Measurements from ENCODE around the gene SEMA4F.
A peak's percentile ranks its signal among the peaks of the same experiment; 100 is the strongest.
"Not testable (repeated sequence)": the region's sequence is repeated elsewhere in the genome, so short reads cannot be mapped to it uniquely, and the experiment has no call there.

Gene SEMA4F

GRCh38 chr2:74653985-74654882 lies at the start of gene SEMA4F:
SEMA4F (plus strand) TSS chr2:74654247; CDS start chr2:74654377, 130 bp downstream.
- DNase-seq (ENCODE audit: low read depth) = peak; percentile 89

DNA sequence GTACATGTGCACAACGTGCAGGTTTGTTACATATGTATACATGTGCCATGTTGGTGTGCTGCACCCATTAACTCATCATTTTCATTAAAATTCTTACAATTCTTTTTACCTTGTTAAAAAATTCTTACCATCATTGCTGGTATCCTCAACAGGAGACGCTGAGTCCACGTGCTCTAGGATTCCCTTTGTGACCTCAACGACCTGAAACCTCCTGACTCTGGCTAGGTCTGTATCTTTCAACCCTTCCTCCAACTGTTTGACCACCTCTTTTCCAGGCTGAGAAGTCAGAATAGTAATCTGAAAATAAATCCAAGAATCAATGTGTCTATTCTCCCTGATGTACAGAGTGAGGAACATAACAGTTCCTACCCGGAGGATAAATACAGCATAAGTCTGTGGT lies 47.1 kb upstream of the SEMA4F start:
- DNase-seq (ENCODE audit: low read depth) = no peak

DNA sequence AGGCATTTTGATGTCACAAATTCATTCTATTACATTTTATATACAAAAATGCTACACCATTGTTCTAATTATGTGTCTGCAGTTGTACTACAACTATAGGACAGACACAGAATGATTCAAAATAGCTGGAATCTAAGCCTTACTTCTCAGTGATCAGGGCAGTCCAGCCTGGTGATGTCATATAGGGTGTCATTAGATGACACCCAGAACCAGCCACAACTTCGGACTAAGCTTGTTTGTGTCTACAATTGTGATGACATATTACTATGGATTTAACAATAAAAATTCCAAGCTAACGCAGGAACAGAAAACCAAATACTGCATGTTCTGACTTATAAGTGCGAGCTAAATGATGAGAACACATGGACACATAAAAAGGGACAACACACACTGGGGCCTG lies 36.9 kb upstream of the SEMA4F start:
- DNase-seq (ENCODE audit: low read depth) = no peak

- no peak for DNase-seq (ENCODE audit: low read depth)
Observed at GRCh38 chr2:74618410-74619083, 35.5 kb upstream of the SEMA4F start.

DNA sequence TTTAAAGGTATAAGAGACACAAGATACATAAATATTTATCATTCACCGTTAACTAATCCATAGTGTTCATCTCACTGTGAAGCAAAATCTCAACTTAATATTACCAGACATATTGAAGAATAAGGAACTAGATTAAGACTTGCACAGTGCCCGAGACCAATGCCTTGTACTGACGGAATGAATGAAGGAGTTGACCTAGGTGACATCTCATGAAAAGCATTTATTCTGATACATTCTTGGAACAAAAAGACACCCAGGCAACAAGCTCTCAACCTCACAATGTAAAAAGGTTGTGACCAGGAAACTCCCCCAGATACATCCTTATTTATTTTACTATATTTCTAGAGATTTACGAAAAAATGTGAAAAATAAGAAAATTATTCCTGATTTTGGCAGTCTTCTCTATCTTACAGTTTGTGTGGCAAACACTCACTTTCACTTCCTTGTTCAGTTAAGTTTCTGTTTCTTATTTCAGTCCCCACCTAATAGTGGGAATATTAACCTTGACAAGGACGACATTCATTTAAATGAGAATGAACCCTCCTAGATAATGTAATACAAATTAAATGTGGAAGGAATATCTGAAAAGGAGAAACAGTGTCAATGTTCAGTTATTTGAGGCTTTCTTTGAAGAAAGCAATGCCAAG lies 34.3 kb upstream of the SEMA4F start:
- no peak for DNase-seq (ENCODE audit: low read depth)

GRCh38 chr2:74620671-74621070 lies 33.4 kb upstream of the SEMA4F start:
- no peak for DNase-seq (ENCODE audit: low read depth)

GRCh38 chr2:74625658-74626425 lies 28.2 kb upstream of the SEMA4F start:
- DNase-seq (ENCODE audit: low read depth) = no peak

GRCh38 chr2:74628538-74629105 lies 25.4 kb upstream of the SEMA4F start:
- no peak for DNase-seq (ENCODE audit: low read depth)

- not testable (repeated sequence) for DNase-seq (ENCODE audit: low read depth)
Observed at GRCh38 chr2:74630454-74630853, 23.6 kb upstream of the SEMA4F start.

GRCh38 chr2:74632209-74632938 lies 21.7 kb upstream of the SEMA4F start:
- DNase-seq (ENCODE audit: low read depth) = no peak

GRCh38 chr2:74632939-74633312 lies 21.1 kb upstream of the SEMA4F start:
- DNase-seq (ENCODE audit: low read depth) = no peak

DNA sequence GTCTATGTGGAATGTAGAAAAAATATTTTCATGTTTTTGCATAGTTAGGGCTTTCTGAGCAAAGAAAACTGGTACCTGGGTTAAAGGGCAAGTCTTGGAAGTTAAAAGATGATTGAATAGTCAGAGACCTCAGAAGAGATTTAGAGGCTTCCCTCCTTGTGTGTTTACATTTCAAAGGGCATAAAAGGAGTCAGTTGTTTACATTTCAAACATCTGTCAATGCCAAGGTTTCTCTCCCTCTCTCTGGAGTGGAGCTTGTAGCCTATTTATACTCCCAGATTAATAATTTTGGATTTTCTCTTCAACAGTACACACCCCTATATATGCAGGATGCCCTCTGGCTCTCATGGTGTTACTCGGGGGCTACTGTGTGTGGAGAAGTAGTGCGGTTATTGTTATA lies 14.5 kb upstream of the SEMA4F start:
- no peak for DNase-seq (ENCODE audit: low read depth)

- DNase-seq (ENCODE audit: low read depth) = no peak
Observed at GRCh38 chr2:74645344-74645743, 8.7 kb upstream of the SEMA4F start.

- no peak for DNase-seq (ENCODE audit: low read depth)
Observed at GRCh38 chr2:74646201-74646600, 7.8 kb upstream of the SEMA4F start.

DNA sequence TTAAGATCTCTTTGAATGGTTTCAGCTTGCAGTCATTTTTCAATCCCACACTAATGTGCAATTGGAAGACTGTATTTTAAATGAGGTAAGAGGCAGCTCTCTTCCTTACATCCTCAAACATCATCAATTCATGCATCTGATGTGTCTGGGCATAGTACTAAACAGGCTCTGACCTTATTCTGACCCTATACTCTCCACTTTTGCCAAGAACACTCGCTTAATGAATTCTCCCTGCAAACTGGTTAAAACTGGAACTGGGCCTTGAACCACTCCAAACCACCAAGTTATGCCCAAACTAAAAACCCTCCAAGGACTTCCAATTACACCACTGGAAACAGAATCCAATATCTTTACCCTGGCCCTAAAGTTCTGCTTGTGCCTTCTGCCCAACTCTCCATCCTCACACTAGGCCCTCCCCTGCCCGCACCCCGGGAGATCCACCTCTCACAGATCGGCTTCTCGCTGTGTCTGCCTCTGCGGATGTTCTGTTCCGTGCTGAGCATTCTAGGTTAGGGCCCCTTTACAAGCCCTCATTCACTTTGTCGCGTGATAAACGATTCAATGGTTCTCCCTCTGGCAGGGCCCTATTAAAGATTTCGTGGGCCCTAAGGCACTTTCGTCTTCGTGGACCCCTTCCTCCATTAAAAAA lies 7.1 kb upstream of the SEMA4F start:
- DNase-seq (ENCODE audit: low read depth) = no peak

DNA sequence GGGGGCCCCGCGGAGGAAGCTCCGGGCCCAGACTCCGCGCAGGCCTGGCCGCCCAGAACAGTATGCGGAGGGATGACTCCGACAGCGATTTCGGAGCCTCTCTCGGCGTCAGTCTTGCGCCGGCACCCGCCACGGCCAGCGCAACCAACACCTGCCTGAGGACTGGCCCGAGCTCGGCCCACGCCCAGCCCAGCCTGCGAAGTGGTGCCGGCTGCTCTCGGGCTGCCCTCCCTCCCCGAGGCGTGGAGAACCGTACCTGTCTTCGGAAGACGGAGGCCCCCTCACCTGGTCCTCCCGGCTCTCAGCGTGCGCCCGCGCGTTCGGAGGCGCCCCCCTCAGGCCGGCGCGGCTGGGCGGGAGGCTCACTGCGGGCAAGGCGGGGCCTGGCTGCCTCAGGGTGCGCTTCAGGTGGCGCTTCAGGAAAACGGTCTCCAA lies 6.0 kb upstream of the SEMA4F start, which contains the start of gene M1AP:
M1AP (minus strand) TSS at position 322 of the 435 bp plus-strand sequence. CDS start 8,055 bp downstream, outside the sequence.
- no peak for DNase-seq (ENCODE audit: low read depth)

DNA sequence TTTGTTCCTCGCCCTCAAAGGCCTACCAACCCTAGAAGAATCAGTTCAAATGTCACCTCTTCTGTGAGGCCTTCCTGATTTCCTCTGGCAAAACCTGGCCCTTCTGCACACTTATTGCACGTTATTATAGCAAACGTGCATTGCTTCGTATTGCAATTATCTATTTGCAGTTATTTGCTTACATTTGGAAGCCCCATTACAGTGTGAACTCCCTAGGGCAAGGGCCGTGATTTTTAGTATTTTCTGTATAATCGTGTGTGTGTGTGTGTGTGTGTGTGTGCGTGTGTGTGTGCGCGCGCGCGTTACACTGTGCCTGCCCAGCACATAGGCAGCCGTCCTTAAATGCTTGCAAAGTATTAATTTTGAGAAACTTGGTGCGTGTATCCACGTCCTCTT lies 460 bp upstream of the SEMA4F start:
- no peak for DNase-seq (ENCODE audit: low read depth)

DNA sequence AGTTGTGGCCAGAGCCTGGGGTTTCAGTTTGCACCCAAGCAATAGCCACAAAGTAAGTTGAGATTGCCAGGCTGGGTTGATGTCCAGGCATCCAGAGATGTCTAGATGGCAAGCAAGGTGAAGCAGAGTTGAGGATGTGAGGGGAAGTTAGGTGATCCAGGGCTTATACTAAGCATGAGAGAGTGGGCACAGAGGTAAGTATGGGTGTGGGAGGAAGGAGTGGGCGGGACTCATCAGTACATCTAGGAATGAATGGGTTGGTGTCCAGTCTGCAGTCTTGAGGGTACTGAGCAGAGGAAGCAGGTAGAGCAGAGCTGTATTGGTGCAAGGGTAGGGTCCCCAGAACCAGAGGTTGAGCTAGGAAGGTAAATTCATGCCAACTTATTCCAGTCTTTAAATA lies 1.5 kb downstream of the SEMA4F start:
- DNase-seq (ENCODE audit: low read depth) = no peak

- peak; percentile 86 for DNase-seq (ENCODE audit: low read depth)
Observed at GRCh38 chr2:74658516-74658915, 4.5 kb downstream of the SEMA4F start.

- DNase-seq (ENCODE audit: low read depth) = no peak
Observed at GRCh38 chr2:74659462-74659861, 5.4 kb downstream of the SEMA4F start.

Measured in GM04504 (cell line).